ENCODE results near the gene NFATC1.

NFATC1 gene

GRCh38 chr18:79564441-79564840 is 168.7 kb downstream of the NFATC1 start:
- no peak for DNase-seq

GRCh38 chr18:79566771-79567431 is 171.2 kb downstream of the NFATC1 start:
- DNase-seq: no peak

GRCh38 chr18:79567481-79568147 is 171.9 kb downstream of the NFATC1 start:
- no peak for DNase-seq

GRCh38 chr18:79568543-79569205 is 172.9 kb downstream of the NFATC1 start:
- DNase-seq: no peak

GRCh38 chr18:79569720-79570119 is 174.0 kb downstream of the NFATC1 start:
- no peak for DNase-seq

GRCh38 chr18:79570266-79571201 is 174.8 kb downstream of the NFATC1 start:
- no peak for DNase-seq

- no peak for DNase-seq
These were observed 175.7 kb downstream of the NFATC1 start for GRCh38 chr18:79571211-79572092.

- no peak for DNase-seq
These were observed 176.5 kb downstream of the NFATC1 start for GRCh38 chr18:79572093-79572780.

GRCh38 chr18:79572848-79573451 is 177.2 kb downstream of the NFATC1 start:
- no peak for DNase-seq

- DNase-seq: no peak
These were observed 178.3 kb downstream of the NFATC1 start for GRCh38 chr18:79573921-79574491.

GRCh38 chr18:79574938-79575525 is 179.3 kb downstream of the NFATC1 start:
- no peak for DNase-seq

- DNase-seq: no peak
These were observed 180.4 kb downstream of the NFATC1 start for GRCh38 chr18:79575891-79576685.

- DNase-seq: no peak
These were observed 181.1 kb downstream of the NFATC1 start for GRCh38 chr18:79576686-79577351.

GRCh38 chr18:79577451-79578395 is 182.0 kb downstream of the NFATC1 start:
- DNase-seq: no peak

- DNase-seq: no peak
These were observed 182.9 kb downstream of the NFATC1 start for GRCh38 chr18:79578396-79579260.

Data from NCI-H510A treated with DMSO at 0.1 percent for 48 hours (cell line).